GM12873 (cell line): ENCODE results near the gene NEK11.

Experiments
- TF ChIP-seq, protein P1 (sequence below): IDR thresholded peaks from 2 replicates; pipeline ENCODE4 v1.5.1; 2012; ENCODE audit warnings: low read depth, mild to moderate bottlenecking, moderate library complexity, low read length, control low read depth; ENCODE audit not compliant: insufficient read depth; ENCODE audit errors: missing control alignments

NEK11 gene

GRCh38 chr3:131038326-131038725, 11.6 kb downstream of the NEK11 start:
- TF ChIP-seq, protein P1, sequence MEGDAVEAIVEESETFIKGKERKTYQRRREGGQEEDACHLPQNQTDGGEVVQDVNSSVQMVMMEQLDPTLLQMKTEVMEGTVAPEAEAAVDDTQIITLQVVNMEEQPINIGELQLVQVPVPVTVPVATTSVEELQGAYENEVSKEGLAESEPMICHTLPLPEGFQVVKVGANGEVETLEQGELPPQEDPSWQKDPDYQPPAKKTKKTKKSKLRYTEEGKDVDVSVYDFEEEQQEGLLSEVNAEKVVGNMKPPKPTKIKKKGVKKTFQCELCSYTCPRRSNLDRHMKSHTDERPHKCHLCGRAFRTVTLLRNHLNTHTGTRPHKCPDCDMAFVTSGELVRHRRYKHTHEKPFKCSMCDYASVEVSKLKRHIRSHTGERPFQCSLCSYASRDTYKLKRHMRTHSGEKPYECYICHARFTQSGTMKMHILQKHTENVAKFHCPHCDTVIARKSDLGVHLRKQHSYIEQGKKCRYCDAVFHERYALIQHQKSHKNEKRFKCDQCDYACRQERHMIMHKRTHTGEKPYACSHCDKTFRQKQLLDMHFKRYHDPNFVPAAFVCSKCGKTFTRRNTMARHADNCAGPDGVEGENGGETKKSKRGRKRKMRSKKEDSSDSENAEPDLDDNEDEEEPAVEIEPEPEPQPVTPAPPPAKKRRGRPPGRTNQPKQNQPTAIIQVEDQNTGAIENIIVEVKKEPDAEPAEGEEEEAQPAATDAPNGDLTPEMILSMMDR, result no peak

DNA sequence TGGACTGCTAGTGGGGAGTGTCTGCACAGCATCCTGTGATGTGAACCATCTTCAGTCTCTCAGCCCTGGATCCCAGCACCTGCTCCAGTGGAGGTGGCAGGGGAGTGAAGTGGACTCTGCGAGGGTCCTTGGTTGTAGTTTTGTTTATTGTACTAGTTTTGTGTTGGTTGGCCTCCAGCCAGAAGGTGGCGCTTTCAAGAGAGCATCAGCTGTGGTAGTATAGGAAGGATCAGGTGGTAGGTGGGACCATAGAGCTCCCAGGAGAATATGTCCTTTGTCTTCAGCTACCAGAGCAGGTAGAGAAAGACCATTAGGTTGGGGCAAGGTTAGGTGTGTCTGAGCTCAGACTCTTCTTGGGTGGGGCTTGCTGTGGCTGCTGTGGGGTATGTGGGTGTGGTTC, 20.9 kb downstream of the NEK11 start:
- TF ChIP-seq, protein P1, result peak; percentile 43

GRCh38 chr3:131048030-131048429, 21.4 kb downstream of the NEK11 start:
- TF ChIP-seq, protein P1, result no peak

DNA sequence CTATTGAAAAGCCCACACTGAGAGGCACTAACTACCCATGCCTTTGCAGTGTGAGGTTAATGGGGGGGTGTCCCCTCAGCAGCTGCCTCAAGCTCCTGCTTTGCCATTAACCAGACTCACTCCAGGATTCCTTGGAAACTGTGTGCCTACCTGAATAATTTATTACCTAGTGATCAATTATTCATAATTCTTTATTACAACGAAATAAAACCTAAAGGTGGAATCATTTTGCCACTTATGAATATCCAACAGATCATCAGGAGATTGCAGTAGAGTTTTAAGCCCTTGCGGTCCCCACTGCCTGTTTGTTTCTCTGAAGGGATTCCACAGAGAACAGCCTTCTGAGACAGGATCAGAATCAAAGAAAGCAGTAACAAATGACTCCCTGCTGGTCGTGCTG, 23.3 kb downstream of the NEK11 start:
- TF ChIP-seq, protein P1, result no peak

GRCh38 chr3:131053043-131053859, 26.6 kb downstream of the NEK11 start:
- TF ChIP-seq, protein P1, result peak; percentile 12

- TF ChIP-seq, protein P1, result no peak
Observed at GRCh38 chr3:131067983-131068382, 41.3 kb downstream of the NEK11 start.

DNA sequence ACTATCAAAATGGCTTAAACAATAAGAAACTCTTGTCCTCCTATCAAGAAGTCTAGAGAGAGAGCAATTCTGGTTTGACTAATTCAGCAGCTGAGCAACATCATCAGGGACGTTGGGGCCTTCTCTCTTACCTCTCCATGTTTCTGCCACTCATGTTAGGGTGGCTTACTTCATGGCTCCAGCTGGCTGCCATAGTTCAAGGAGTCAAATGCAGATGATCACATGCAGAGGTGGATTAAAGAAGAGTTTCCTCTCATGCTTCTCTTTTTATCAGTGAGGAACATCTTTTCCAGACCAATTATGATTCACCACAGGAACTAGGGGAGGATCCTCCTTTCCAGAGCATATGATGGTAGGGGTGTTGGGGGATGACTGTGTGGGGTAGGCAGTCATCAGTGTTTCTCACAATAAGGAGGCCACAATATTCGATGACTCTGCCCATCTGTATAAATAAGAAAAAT, 45.5 kb downstream of the NEK11 start:
- TF ChIP-seq, protein P1, result no peak
